SK-N-SH treated with all-trans-retinoic acid at 6 μM for 48 hours (cell line): ENCODE measurements around the gene MAP1B.
A peak's percentile ranks its signal among the peaks of the same experiment; 100 is the strongest.

Experiments
- ATAC-seq: fragments of 200-7000 bp; cut with Tn5 transposase; 3 replicates; pipeline ENCODE4 v1.9.1; 2020; ENCODE audit warnings: mild to moderate bottlenecking, moderate library complexity
- BACH2 ChIP-seq: fragments of 250-450 bp; sonication (Bioruptor Pico); IDR thresholded peaks from 2 replicates; pipeline ENCODE4 v1.9.0; 2021; ENCODE audit warnings: mild to moderate bottlenecking, borderline replicate concordance
- CSDC2 ChIP-seq: fragments of 250-450 bp; sonication (Bioruptor Pico); IDR thresholded peaks from 2 replicates; pipeline ENCODE4 v1.5.0; 2020; ENCODE audit warnings: mild to moderate bottlenecking, moderate library complexity
- CSRNP3 ChIP-seq: fragments of 250-450 bp; sonication (Bioruptor Pico); IDR thresholded peaks from 2 replicates; pipeline ENCODE4 v1.5.1; 2021; ENCODE audit warnings: mild to moderate bottlenecking, moderate library complexity
- GLIS3 ChIP-seq: fragments of 250-450 bp; sonication (Bioruptor Pico); IDR thresholded peaks from 2 replicates; pipeline ENCODE4 v1.5.0; 2020; ENCODE audit warnings: mild to moderate bottlenecking, moderate library complexity
- ISL1 ChIP-seq: fragments of 250-450 bp; sonication (Bioruptor Pico); IDR thresholded peaks from 2 replicates; pipeline ENCODE4 v2.1.2; 2022; ENCODE audit warnings: mild to moderate bottlenecking, moderate library complexity
- PATZ1 ChIP-seq: fragments of 250-450 bp; sonication (Bioruptor Pico); IDR thresholded peaks from 2 replicates; pipeline ENCODE4 v1.8.0; 2020; ENCODE audit warnings: mild to moderate bottlenecking, moderate library complexity, borderline replicate concordance
- POU6F1 ChIP-seq: fragments of 250-450 bp; sonication (Bioruptor Pico); IDR thresholded peaks from 2 replicates; pipeline ENCODE4 v1.8.0; 2021; ENCODE audit warnings: low read depth, mild to moderate bottlenecking, moderate library complexity, borderline replicate concordance
- RARB ChIP-seq: fragments of 250-450 bp; sonication (Bioruptor Pico); IDR thresholded peaks from 2 replicates; pipeline ENCODE4 v1.8.0; 2021; ENCODE audit warnings: mild to moderate bottlenecking, moderate library complexity
- SNAI2 ChIP-seq: fragments of 250-450 bp; sonication (Bioruptor Pico); IDR thresholded peaks from 2 replicates; pipeline ENCODE4 v1.5.0; 2020; ENCODE audit warnings: mild to moderate bottlenecking, moderate library complexity
- TOX ChIP-seq: fragments of 250-450 bp; sonication (Bioruptor Pico); IDR thresholded peaks from 2 replicates; pipeline ENCODE4 v1.8.0; 2021; ENCODE audit warnings: mild to moderate bottlenecking, moderate library complexity, borderline replicate concordance
- TSHZ2 ChIP-seq: fragments of 250-450 bp; sonication (Bioruptor Pico); IDR thresholded peaks from 2 replicates; pipeline ENCODE4 v1.5.0; 2020; ENCODE audit warnings: mild to moderate bottlenecking, moderate library complexity
- ZC3H10 ChIP-seq: fragments of 250-450 bp; sonication (Bioruptor Pico); IDR thresholded peaks from 2 replicates; pipeline ENCODE4 v1.5.1; 2021; ENCODE audit warnings: mild to moderate bottlenecking, moderate library complexity
- ZFP3 ChIP-seq: fragments of 250-450 bp; sonication (Bioruptor Pico); IDR thresholded peaks from 2 replicates; pipeline ENCODE4 v1.5.0; 2020; ENCODE audit warnings: mild to moderate bottlenecking, moderate library complexity
- ZFP30 ChIP-seq: fragments of 450-650 bp; formaldehyde crosslinking; IDR thresholded peaks from 2 replicates; pipeline ENCODE4 v1.5.0; 2022; ENCODE audit warnings: mild to moderate bottlenecking, moderate library complexity
- ZNF565 ChIP-seq: fragments of 450-650 bp; formaldehyde crosslinking; conservative IDR thresholded peaks from 2 replicates; pipeline ENCODE4 v1.5.0; 2020; ENCODE audit warnings: low read depth, mild to moderate bottlenecking, moderate library complexity
- ZNF70 ChIP-seq: fragments of 450-650 bp; formaldehyde crosslinking; IDR thresholded peaks from 2 replicates; pipeline ENCODE4 v1.5.0; 2020; ENCODE audit warnings: mild to moderate bottlenecking, moderate library complexity
- ZNF8 ChIP-seq: fragments of 450-650 bp; formaldehyde crosslinking; IDR thresholded peaks from 2 replicates; pipeline ENCODE4 v1.5.0; 2020; ENCODE audit warnings: mild to moderate bottlenecking, moderate library complexity

Gene MAP1B

GRCh38 chr5:72107131-72107900 is at the start of gene MAP1B:
MAP1B (plus strand) TSS chr5:72107475; CDS start chr5:72107532, 57 bp downstream.
- peak; percentile 1; the same call in 1 of the 2 replicates for TF ChIP-seq CSDC2
- TF ChIP-seq TOX (CRISPR knock-in tag) = no peak
- TF ChIP-seq, all 23 proteins: peak for 1
- ATAC-seq = peak; percentile 85

GRCh38 chr5:72057816-72058215 is 49.5 kb upstream of the MAP1B start:
- ATAC-seq = peak; percentile 42; the same call in 2 of the 3 replicates
- TF ChIP-seq BACH2 = no peak
- TF ChIP-seq CSRNP3 = no peak
- no peak for TF ChIP-seq TSHZ2
- no peak for TF ChIP-seq ZFP30 (CRISPR knock-in tag)
- peak; percentile 50; the same call in 1 of the 2 replicates for TF ChIP-seq ISL1 (CRISPR knock-in tag)
- TF ChIP-seq RARB = no peak
- TF ChIP-seq GLIS3 (CRISPR knock-in tag) = no peak
- no peak for TF ChIP-seq CSDC2
- TF ChIP-seq ZC3H10 (CRISPR knock-in tag) = no peak

- no peak for TF ChIP-seq POU6F1 (CRISPR knock-in tag)
- TF ChIP-seq PATZ1 = no peak
- no peak for TF ChIP-seq RARB
- TF ChIP-seq CSDC2 = no peak
- TF ChIP-seq ZFP30 (CRISPR knock-in tag) = no peak
- TF ChIP-seq TSHZ2 = no peak
- TF ChIP-seq SNAI2 (CRISPR knock-in tag) = no peak
- no peak for TF ChIP-seq ZNF565
- no peak for TF ChIP-seq ZNF70 (CRISPR knock-in tag)
- no peak for TF ChIP-seq TOX (CRISPR knock-in tag)
- no peak for TF ChIP-seq GLIS3 (CRISPR knock-in tag)
- no peak for TF ChIP-seq ZNF8 (CRISPR knock-in tag)
- no peak for TF ChIP-seq ZFP3 (CRISPR knock-in tag)
- no peak for TF ChIP-seq CSRNP3
- no peak for TF ChIP-seq BACH2
- no peak for TF ChIP-seq ISL1 (CRISPR knock-in tag)
- TF ChIP-seq ZC3H10 (CRISPR knock-in tag) = no peak
- no peak for ATAC-seq
Observed at GRCh38 chr5:72063219-72063819, 44.0 kb upstream of the MAP1B start.
